MV-4-11 (cell line): ENCODE results near the gene MRPL21.
"Not testable (repeated sequence)": the region's sequence is repeated elsewhere in the genome, so short reads cannot be mapped to it uniquely, and the experiment has no call there.

Experiments
- DNase-seq: peaks from one replicate; lab custom pipeline; 2025; lab: John Stamatoyannopoulos, UW

The MRPL21 gene

DNA sequence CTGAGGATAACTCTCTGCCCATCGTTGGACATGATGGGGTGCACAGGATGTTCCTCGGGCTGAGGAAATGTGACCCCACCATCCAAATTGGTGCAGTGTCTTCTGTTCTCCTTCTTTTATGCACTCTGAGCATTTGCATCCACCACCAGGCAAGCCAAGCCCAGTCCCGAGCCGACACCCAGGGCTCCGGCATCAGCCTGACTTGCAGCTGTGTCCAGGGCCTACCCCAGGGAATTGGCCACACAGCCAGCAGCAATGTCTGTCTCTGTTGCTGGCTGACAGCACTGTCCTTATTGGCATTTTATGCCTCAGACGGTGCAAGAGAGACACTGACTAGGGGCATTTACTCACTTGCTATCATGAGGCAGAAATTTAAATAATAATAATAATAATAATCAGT is 36.6 kb downstream of the MRPL21 start:
- DNase-seq = no peak

- DNase-seq = no peak
These were observed 38.4 kb downstream of the MRPL21 start for GRCh38 chr11:68865241-68865640.

GRCh38 chr11:68863553-68864265 is 39.9 kb downstream of the MRPL21 start:
- DNase-seq = no peak

DNA sequence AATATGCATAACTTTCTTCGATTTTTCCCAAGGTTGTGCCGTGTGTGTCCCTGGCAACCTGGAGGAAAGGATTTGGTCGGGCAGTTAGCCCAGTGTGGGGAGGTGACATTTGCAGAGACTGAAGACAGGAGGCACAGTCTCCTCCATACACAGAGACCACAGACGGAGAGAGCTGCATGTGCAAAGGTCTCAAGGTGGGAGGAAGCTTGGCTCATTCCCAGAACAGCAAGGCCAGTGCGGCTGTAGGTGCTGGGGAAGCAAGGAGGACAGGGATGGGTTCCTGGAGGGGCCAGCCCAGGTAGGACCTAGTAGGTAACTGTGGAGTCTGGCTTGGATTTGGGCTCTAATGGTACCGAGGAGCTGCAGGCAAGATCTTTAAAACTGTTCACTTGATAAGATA is 41.2 kb downstream of the MRPL21 start:
- DNase-seq = no peak

DNA sequence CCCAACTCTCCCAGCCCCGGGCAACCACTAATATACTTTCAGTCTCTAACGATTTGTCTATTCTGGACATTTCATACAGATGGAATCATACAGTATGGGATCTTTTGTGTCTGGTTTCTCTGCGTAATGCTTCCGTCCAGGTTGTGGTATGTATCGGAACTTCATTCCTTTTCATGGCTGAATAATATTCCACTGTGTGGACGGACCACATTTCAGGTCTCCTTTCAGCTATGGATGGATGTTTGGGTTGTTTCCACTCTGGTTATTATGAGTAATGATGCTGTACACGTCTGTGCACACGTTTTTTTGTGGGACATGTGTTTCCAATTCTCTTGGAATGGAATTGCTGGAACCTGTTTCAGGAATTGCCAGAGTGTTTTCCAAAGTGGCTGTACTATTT is 44.5 kb downstream of the MRPL21 start:
- DNase-seq = no peak

DNA sequence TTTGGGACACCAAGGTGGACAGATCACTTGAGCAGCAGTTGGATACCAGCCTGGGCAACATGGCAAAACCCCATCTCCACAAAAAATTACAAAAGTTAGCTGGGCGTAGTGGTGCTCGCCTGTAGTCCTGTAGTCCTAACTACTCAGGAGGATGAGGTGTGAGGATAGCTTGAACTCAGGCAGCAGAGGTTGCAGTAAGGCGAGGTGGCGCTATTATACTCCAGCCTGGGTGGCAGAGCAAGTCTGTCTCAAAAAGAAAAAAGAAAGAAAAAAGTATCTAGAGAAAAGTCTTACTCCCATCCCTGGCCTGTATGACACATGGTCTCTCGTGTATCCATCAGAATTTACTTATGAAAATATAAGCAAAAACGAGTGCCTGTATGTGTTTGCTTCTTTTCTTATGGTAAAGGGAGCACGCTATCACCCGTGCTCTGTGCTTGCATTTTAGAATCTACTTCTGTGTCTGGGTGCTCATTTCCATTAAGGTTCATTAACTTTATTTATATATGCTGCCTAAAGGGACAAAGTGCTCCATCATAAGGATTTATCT is 46.5 kb downstream of the MRPL21 start:
- no peak for DNase-seq

GRCh38 chr11:68856425-68857030 is 47.1 kb downstream of the MRPL21 start:
- DNase-seq = not testable (repeated sequence)

- peak; percentile 42 for DNase-seq
These were observed 48.2 kb downstream of the MRPL21 start for GRCh38 chr11:68855205-68855981.

- DNase-seq = no peak
These were observed 49.2 kb downstream of the MRPL21 start for GRCh38 chr11:68854273-68854958.

DNA sequence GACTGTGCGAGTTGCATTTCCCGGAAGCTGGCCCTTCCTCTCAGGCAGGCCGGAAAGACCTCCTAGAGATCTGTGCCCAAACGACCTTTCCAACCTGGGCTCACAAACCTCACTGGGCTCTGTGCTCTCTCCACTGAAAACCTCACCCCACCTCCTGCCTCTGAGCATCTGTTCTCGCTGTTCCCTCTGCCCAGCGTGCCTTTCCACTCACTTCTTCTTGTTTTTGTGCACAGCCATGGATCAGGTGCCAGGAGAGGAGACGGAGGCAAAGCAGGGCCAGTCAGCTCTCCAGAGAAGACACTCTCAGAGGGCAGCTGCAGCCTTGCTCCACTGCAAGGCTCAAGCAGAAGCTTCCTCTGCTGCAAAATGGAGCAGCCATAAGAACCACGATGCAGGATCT is 51.0 kb downstream of the MRPL21 start:
- DNase-seq = no peak

- no peak for DNase-seq
These were observed 55.2 kb downstream of the MRPL21 start for GRCh38 chr11:68848429-68848828.

GRCh38 chr11:68847395-68847794 is 56.2 kb downstream of the MRPL21 start:
- no peak for DNase-seq

DNA sequence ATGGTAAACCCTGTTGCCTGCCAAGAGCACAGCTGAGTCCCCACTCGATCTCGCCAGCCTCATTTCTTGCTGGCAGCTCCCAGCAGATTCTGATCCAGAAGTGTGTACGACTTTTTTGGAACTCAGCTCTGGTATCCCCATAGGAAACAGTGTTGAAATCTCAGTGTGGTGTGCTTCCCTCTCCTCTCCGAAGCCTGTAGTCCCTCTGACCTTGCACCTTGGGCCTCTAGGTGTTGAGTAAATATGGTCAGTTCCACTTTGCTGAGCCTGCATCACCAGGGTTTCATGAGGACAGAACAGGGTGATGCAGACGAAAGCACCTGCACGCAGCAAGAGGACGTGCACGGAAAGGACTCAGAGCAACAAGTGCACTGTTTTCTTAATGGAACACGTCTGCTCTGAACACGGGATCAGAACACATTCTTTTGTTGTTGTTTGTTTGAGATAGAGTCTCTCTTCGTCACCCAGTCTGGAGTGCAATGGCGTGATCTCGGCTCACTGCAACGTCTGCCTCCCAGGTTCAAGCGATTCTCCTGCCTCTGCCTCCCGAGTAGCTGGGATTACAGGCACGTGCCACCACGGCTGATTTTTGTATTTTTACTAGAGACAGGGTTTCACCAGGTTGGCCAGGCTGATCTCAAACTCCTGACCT is 58.2 kb downstream of the MRPL21 start:
- no peak for DNase-seq

- DNase-seq = no peak
These were observed 58.8 kb downstream of the MRPL21 start for GRCh38 chr11:68844801-68845200.

- DNase-seq = no peak
These were observed 59.3 kb downstream of the MRPL21 start for GRCh38 chr11:68844376-68844775.

GRCh38 chr11:68843703-68844312 is 59.8 kb downstream of the MRPL21 start:
- peak; percentile 67 for DNase-seq

- DNase-seq = peak; percentile 67
These were observed 60.5 kb downstream of the MRPL21 start for GRCh38 chr11:68843052-68843561.

- no peak for DNase-seq
These were observed 61.1 kb downstream of the MRPL21 start for GRCh38 chr11:68842427-68843051.

DNA sequence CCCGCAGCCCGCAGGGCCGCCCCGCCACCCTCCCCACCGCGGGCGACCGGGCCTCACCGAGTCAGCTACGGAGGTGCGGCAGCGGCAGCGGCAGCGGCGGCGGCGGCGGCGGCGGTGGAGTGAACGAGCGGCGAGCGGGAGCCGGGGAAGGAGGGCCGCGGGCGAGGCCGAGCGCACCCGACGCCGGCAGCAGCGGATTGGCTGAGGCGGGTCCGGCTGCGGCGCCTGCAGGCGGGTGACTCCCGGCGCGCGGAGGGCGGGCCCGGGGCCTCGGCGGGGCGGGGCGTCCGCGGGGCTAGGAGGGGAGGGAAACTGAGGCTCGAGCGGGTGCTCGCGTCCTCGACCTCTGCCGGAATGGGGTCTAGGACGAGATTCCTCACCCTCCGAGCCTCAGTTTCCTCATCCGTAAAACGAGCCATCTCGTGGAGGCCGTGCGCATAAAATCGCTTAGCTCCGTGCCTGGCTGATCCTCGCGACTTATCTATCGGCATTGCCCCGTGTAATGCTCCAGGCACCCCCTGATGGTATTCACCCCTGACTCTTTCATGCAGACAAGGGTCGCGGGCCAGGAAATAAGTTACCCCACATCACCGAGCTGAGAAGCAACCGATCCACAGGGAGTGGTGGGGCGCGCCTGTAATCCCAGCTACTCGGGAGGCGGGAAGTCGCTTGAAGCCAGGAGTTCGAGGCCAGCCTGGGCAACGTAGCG is 61.8 kb downstream of the MRPL21 start, which contains the start of gene CPT1A:
TSS of gene CPT1A (minus strand) at position 199 of the 709 bp plus-strand sequence. CDS start 26,442 bp downstream, outside the sequence.
- peak; percentile 40 for DNase-seq
